GM19193 (cell line): Measurements from ENCODE around the gene FAM89B.
A peak's percentile ranks its signal among the peaks of the same experiment; 100 is the strongest.

Source experiments
- POLR2A ChIP-seq: IDR thresholded peaks from 4 replicates; pipeline ENCODE4 v1.6.1; 2011; ENCODE audit not compliant: insufficient read depth, insufficient read length; ENCODE audit errors: extremely low read depth

The FAM89B gene

GRCh38 chr11:65572356-65573051 is at the start of gene FAM89B:
Gene FAM89B, plus strand, starts transcription at chr11:65572538. Its CDS starts 132 bp downstream, at chr11:65572670.
- peak; percentile 46 for TF ChIP-seq POLR2A

- no peak for TF ChIP-seq POLR2A
Measured at GRCh38 chr11:65524014-65524740, 48.2 kb upstream of the FAM89B start.

- peak; percentile 66 for TF ChIP-seq POLR2A
Measured at GRCh38 chr11:65524741-65525545, 47.4 kb upstream of the FAM89B start, which contains the start of gene SCYL1. Gene SCYL1, plus strand, starts transcription at chr11:65525083. Its CDS starts 71 bp downstream, at chr11:65525154.

GRCh38 chr11:65525546-65526480 is 46.5 kb upstream of the FAM89B start:
- TF ChIP-seq POLR2A, result no peak

GRCh38 chr11:65526744-65527143 is 45.6 kb upstream of the FAM89B start:
- no peak for TF ChIP-seq POLR2A

- no peak for TF ChIP-seq POLR2A
Measured at GRCh38 chr11:65528819-65529350, 43.5 kb upstream of the FAM89B start.

GRCh38 chr11:65529475-65530156 is 42.7 kb upstream of the FAM89B start:
- TF ChIP-seq POLR2A, result no peak

- no peak for TF ChIP-seq POLR2A
Measured at GRCh38 chr11:65530157-65530496, 42.2 kb upstream of the FAM89B start.

GRCh38 chr11:65532388-65533064 is 39.8 kb upstream of the FAM89B start:
- no peak for TF ChIP-seq POLR2A

- no peak for TF ChIP-seq POLR2A
Measured at GRCh38 chr11:65535102-65535501, 37.2 kb upstream of the FAM89B start.

- TF ChIP-seq POLR2A, result no peak
Measured at GRCh38 chr11:65536412-65537295, 35.7 kb upstream of the FAM89B start.

GRCh38 chr11:65537296-65537597 is 35.1 kb upstream of the FAM89B start:
- no peak for TF ChIP-seq POLR2A

GRCh38 chr11:65537620-65538231 is 34.6 kb upstream of the FAM89B start:
- TF ChIP-seq POLR2A, result no peak
